Cardiac muscle cell (in vitro differentiated cells and primary cell): Measurements from ENCODE around the gene AQR. TPM values are rescaled to one million over a fixed set of nuclear protein-coding genes. Genes with fewer than 3 reads are reported as not detected.

Experiments
- DNase-seq, 2 donors: peaks; one replicate each; pipeline versions ENCODE4 v3.0.0 to v3.0.0-alpha.2; 2010 to 2017; ENCODE audit warnings: low read depth in 1 of 2, low spot score in 1 of 2
- H3K27ac ChIP-seq: fragments of 200-600 bp; sonication (generic); 2 replicates; pipeline ENCODE4 v1.5.1; 2016
- H3K27me3 ChIP-seq: fragments of 200-600 bp; sonication (generic); 2 replicates; pipeline ENCODE4 v1.6.0; 2016; ENCODE audit warnings: control low read depth
- H3K36me3 ChIP-seq: fragments of 200-600 bp; sonication (generic); 2 replicates; pipeline ENCODE4 v1.5.1; 2016; ENCODE audit warnings: control low read depth
- H3K4me1 ChIP-seq: fragments of 200-600 bp; sonication (generic); 2 replicates; pipeline ENCODE4 v1.8.1; 2017; ENCODE audit warnings: low read depth, mild to moderate bottlenecking, mixed run types
- H3K4me3 ChIP-seq: fragments of 200-600 bp; sonication (generic); 2 replicates; pipeline ENCODE4 v1.5.1; 2016; ENCODE audit warnings: mild to moderate bottlenecking
- H3K9me3 ChIP-seq: fragments of 200-600 bp; sonication (generic); 2 replicates; pipeline ENCODE4 v1.5.1; 2017; ENCODE audit warnings: low read depth, mild to moderate bottlenecking, control low read depth
- CTCF ChIP-seq: IDR thresholded peaks from 2 replicates; pipeline ENCODE4 v1.5.1; 2012; ENCODE audit warnings: low read depth, mild to moderate bottlenecking, low read length
- polyA plus RNA-seq: library from polyadenylated mRNA; unstranded; fragments of >200 nt; fragmentation: Nextera tagmentation; extraction: Ambion mirVana; gene quantifications from 2 replicates; pipeline ENCODE4 v1.2.1, GENCODE V29; 2016
- total RNA-seq: library from RNA; depleted of rRNA; stranded (reverse); fragments of >200 nt; gene quantifications from 2 replicates; pipeline ENCODE4 v1.2.3, GENCODE V29; 2016

Gene AQR
- total and polyA plus RNA-seq, 2 experiments from 2014 or later = 14.7 to 20.6 TPM

GRCh38 chr15:34892963-34893591 is 76.5 kb downstream of the AQR start:
- no peaks in the 10 kb centered on the region for H3K9me3 ChIP-seq
- peaks cover 26% of the 10 kb centered on the region for H3K36me3 ChIP-seq
- no peak overlapping the region for H3K27ac ChIP-seq
- H3K4me3 ChIP-seq = no peak overlapping the region
- no peaks in the 10 kb centered on the region for H3K27me3 ChIP-seq
- no peak for DNase-seq
- H3K4me1 ChIP-seq = no peaks in the 10 kb centered on the region
- no peak for TF ChIP-seq CTCF

GRCh38 chr15:34890424-34890823 is 79.1 kb downstream of the AQR start:
- Histone ChIP-seq H3K36me3 (peaks cover 36% of the 10 kb centered on the region), H3K4me3 (no peak overlapping the region), H3K4me1 (no peaks in the 10 kb centered on the region), H3K9me3 (no peaks in the 10 kb centered on the region), H3K27me3 (no peaks in the 10 kb centered on the region), H3K27ac (no peak overlapping the region)
- DNase-seq = no peak
- TF ChIP-seq CTCF = no peak

- Histone ChIP-seq H3K4me3 (no peak overlapping the region), H3K36me3 (peaks cover 42% of the 10 kb centered on the region), H3K4me1 (no peaks in the 10 kb centered on the region), H3K27ac (no peak overlapping the region), H3K27me3 (no peaks in the 10 kb centered on the region), H3K9me3 (no peaks in the 10 kb centered on the region)
- DNase-seq = peak in 1 of 2 donors; percentile 22
- TF ChIP-seq CTCF = no peak
These were observed 80.1 kb downstream of the AQR start for GRCh38 chr15:34889476-34889875.

- no peak overlapping the region for H3K27ac ChIP-seq
- DNase-seq = peak in 1 of 2 donors; percentile 7
- H3K36me3 ChIP-seq = peaks cover 46% of the 10 kb centered on the region
These were observed 83.4 kb downstream of the AQR start for GRCh38 chr15:34886134-34886533.

GRCh38 chr15:34883633-34884032 is 85.9 kb downstream of the AQR start:
- Histone ChIP-seq H3K36me3 (peaks cover 33% of the 10 kb centered on the region), H3K27me3 (no peaks in the 10 kb centered on the region), H3K4me1 (no peaks in the 10 kb centered on the region), H3K9me3 (no peaks in the 10 kb centered on the region), H3K4me3 (no peak overlapping the region), H3K27ac (no peak overlapping the region)
- DNase-seq = no peak
- no peak for TF ChIP-seq CTCF

More at GRCh38 chr15:34886134-34886533, 83.4 kb downstream of the AQR start:
- no peaks in the 10 kb centered on the region for H3K4me1 ChIP-seq
- no peak overlapping the region for H3K4me3 ChIP-seq
- no peak for TF ChIP-seq CTCF
- H3K9me3 ChIP-seq = no peaks in the 10 kb centered on the region
- H3K27me3 ChIP-seq = no peaks in the 10 kb centered on the region
